HL-60 (cell line): ENCODE measurements around the gene NUP35.

Experiments
- CTCF ChIP-seq: IDR thresholded peaks from one replicate; pipeline ENCODE4 v1.5.1; 2011; ENCODE audit warnings: low read length, control low read depth, inconsistent platforms; ENCODE audit not compliant: insufficient read depth
- GABPA ChIP-seq: IDR thresholded peaks from 2 replicates; pipeline ENCODE4 v1.6.1; 2012; ENCODE audit warnings: low read depth
- POLR2AphosphoS5 ChIP-seq: IDR thresholded peaks from 2 replicates; pipeline ENCODE4 v1.6.1; 2012; ENCODE audit warnings: low read depth
- SPI1 ChIP-seq: IDR thresholded peaks from 2 replicates; pipeline ENCODE4 v1.6.1; 2012; ENCODE audit warnings: low read depth, mild to moderate bottlenecking, borderline replicate concordance
- TF ChIP-seq, protein P1 (sequence below): IDR thresholded peaks from 2 replicates; pipeline ENCODE4 v1.6.1; 2012; ENCODE audit warnings: low read depth; ENCODE audit not compliant: insufficient replicate concordance

GRCh38 chr2:183078163-183078463 is 46.1 kb upstream of the NUP35 start:
- TF ChIP-seq CTCF (no peak), POLR2AphosphoS5 (no peak), GABPA (no peak), SPI1 (no peak)
- TF ChIP-seq, protein P1, sequence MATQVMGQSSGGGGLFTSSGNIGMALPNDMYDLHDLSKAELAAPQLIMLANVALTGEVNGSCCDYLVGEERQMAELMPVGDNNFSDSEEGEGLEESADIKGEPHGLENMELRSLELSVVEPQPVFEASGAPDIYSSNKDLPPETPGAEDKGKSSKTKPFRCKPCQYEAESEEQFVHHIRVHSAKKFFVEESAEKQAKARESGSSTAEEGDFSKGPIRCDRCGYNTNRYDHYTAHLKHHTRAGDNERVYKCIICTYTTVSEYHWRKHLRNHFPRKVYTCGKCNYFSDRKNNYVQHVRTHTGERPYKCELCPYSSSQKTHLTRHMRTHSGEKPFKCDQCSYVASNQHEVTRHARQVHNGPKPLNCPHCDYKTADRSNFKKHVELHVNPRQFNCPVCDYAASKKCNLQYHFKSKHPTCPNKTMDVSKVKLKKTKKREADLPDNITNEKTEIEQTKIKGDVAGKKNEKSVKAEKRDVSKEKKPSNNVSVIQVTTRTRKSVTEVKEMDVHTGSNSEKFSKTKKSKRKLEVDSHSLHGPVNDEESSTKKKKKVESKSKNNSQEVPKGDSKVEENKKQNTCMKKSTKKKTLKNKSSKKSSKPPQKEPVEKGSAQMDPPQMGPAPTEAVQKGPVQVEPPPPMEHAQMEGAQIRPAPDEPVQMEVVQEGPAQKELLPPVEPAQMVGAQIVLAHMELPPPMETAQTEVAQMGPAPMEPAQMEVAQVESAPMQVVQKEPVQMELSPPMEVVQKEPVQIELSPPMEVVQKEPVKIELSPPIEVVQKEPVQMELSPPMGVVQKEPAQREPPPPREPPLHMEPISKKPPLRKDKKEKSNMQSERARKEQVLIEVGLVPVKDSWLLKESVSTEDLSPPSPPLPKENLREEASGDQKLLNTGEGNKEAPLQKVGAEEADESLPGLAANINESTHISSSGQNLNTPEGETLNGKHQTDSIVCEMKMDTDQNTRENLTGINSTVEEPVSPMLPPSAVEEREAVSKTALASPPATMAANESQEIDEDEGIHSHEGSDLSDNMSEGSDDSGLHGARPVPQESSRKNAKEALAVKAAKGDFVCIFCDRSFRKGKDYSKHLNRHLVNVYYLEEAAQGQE, result no peak
